HG03565 (cell line): ENCODE data around the gene CPVL.
A peak's percentile ranks its signal among the peaks of the same experiment; 100 is the strongest.
"Not testable (repeated sequence)": the region's sequence is repeated elsewhere in the genome, so short reads cannot be mapped to it uniquely, and the experiment has no call there.

ENCODE experiments used
- ATAC-seq: cut with Tn5 transposase; IDR thresholded peaks from one replicate; pipeline ENCODE4 v1.9.1; 2021; ENCODE audit warnings: mild to moderate bottlenecking, moderate library complexity; ENCODE audit not compliant: unreplicated experiment

The CPVL gene

DNA sequence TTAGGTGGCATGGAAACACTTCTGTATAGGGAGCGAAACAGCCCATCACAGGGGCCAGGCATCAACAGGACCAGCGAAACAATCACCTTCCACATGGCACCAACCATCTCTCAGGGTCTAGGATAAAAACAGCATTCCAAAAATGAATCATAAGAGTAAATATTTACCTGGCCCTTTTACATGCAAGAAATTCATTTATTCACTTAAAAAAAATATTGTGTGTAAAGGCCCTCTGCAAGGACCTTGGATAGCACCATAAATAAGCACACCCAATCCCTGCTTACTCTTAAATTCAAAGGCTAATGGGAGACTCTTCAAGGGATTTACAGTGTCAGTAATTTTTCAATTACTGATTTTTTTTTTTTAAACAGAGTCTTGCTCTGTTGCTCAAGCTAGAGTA is 25.4 kb downstream of the CPVL start:
- no peak for ATAC-seq

DNA sequence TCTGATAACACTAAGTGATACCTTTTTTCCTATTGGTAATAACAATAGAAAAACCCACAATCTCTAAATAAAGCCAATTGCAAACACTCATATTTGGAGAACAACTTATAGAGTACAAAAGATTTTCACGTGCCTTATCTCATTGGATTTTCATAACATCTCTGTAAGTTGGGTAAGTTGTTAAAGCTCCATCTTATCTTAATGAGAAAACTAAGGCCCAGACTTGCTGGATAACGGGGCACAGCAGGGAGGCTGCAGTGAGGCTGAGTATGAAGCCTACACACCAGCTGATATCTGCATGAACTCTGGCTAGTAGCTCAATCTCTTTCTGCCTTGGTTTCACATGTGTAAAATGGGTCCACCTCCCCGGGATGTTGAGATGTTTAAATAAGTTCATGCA is 26.8 kb downstream of the CPVL start:
- ATAC-seq, result no peak

DNA sequence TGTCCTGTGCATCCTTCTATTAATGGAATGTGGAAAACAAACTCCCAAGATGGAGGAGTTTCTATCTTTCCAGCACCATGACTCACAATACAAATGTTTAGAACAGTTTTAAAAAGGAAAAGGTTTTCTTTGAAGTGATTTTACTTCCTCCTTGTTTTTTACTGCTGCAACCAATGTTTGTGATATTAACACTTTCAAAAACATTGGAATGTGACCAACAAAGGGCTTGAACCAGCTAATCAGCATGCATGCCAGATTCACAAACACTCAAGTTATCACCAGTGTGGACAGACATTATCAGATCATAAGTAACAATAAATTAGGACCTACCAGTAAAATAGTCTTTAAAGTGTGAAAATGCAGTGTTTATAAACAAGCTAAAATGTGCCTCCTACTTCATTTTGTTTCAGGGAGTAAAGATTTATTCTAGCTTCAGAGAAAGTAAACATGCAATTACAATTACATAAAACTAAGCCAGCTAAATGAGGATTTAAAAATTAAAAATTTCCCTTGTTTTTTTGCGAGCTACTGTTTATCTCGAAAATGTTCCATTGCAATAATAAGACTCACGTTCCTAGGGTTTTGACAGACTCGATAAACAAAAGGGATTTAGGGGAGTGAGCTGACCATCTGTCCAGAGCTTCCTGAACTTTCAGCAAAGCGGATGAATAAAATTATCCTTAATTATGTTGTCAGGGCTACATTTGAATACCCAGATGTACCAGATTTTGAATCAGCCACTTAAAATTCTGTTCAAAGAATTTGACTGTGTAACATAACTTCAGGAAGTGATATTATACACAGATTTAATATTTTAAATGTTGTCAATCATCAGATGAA is 29.8 kb downstream of the CPVL start:
- ATAC-seq, result no peak

DNA sequence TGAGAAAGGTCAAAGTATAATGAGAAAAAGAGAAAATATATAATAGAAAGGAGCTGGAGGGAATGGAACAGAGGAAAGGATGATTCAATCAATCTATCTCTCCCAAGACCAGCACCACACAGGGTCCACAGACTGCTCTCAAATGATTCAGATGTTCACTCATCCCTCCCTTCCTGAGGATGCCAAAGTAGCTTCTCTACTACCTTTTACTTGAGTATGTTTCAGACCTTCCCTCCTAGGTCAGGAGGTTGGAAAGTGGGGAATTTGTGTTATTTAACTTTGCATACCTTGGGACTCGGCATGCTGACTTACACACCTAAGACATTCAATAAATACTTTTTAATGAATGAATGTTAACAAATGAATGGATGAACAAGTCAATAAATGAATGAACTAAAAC is 30.6 kb downstream of the CPVL start:
- no peak for ATAC-seq

DNA sequence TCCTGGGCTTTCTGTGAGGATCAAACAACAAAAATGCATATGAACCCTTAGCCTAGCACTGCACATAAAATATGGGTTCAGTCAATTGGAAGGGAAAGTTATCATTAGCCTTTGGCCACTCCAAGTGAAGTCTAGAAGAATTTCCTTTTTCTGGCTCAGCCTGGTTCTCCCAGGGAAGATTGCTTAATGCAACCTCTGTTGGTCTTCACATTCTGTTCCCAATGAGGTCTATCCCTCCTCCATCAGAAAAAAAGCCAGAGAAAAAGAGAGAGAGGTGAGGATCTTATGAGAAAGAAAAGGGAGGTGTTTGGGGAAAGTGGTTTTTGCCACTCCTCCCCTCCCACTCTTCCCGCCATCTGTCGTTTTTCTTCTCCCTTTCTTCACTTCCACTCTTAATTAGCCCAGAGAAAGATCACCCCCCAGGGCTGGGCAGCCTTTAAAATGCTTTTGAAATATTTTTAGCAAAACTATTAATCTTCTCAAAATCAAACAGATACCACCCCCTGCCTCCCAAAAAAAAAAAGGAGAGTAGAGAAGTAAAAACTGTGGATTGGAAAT is 31.1 kb downstream of the CPVL start:
- ATAC-seq, result no peak

DNA sequence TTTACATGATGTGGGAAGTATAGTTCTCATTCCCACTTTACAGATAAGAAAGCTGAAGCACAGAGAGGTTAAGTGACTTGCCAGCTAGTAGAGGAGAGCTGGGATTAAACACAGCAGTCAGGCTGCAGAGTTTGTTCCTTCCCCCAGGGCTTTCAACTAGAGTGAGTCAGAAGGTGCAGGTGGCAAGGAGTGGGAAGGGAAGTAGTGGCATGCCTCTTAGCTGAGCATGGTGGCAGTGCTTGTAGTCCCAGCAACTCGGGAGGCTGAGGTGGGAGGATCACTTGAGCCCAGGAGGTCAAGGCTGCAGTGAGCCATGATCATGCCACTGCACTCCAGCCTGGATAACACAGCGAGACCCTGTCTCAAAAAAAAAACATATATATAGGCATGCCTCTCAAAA is 32.1 kb downstream of the CPVL start:
- ATAC-seq, result not testable (repeated sequence)

DNA sequence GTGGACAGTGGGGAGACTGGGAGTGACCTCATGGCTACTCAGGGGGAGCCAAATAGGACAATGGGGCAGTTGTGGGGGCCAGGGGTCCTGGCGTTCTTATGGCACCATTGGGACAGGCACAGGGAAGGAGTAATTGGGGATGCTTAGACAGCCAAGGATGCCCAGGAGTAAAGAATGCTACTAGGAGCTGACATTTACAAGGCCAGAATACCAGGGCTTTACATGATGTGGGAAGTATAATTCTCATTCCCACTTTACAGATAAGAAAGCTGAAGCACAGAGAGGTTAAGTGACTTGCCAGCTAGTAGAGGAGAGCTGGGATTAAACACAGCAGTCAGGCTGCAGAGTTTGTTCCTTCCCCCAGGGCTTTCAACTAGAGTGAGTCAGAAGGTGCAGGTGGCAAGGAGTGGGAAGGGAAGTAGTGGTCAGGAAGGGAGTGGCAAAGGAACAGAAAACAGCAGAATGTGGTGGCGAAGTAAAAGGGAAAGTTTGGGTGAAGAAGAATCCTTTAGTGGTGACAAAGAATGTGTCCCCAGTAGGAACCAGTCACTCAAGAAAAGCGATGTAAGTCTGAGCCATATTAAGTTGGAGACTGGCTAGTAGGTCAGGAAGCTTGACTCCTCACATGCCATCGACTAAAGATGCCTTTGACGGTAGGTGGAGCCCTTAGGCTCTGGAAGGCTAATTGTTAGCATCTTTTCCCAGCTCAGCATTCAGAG is 32.8 kb downstream of the CPVL start:
- ATAC-seq, result no peak

DNA sequence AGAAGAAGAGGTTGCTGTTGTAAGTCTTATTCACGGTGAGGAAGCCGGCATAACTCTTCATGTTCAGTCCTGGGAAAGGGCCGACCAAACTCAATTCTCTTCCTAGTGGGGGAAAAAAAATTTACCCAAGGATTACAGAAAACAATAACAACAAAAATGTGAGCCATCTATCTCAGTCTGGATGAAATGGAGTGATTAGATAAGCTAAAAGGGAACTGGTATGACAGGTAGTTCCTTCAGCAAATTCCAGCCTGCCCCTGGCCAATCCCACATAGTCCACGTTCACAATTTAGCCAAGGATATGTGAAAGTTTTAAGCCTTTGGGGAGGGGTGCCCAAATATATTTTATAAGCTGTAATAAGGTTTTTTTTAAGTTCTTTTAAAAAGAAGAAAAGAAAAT is 33.6 kb downstream of the CPVL start:
- ATAC-seq, result no peak

DNA sequence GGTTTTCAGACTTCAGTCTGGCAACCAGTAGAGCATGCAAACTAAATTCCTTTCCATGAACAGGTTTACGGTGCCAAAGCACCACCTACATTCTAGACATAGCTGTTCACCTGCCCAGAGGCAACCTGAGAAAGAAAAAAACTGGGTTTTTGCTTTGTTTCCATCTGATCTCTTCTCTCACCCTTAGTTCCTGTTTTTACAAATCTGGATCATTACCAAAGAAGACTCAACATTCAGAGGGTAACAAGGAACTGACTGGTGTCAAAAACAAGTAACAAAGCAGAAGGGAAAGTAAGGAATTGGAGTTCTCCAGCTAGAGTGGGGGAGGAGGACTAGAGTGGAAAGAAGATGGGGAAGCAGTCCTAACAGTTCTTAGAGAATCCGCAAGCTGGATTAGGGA is 36.4 kb downstream of the CPVL start:
- no peak for ATAC-seq

DNA sequence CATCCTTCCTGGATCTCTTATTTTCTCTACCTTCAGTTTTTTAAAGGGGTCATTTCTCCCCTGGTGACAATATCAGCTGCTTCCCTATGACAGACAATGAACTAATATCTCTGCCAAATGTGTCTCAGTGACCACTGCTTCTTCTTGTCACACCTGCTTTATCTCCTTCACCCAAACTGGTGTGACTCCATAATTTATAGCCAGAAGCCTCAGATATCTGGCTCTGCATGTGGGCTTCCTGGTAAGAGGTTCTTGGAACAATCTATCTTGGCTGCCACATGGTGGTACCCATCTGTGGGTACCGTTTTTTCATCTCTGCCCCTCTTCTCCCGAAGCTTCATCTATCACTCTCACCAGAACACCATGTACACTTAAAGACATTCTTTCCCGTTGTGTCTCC is 37.0 kb downstream of the CPVL start:
- no peak for ATAC-seq

DNA sequence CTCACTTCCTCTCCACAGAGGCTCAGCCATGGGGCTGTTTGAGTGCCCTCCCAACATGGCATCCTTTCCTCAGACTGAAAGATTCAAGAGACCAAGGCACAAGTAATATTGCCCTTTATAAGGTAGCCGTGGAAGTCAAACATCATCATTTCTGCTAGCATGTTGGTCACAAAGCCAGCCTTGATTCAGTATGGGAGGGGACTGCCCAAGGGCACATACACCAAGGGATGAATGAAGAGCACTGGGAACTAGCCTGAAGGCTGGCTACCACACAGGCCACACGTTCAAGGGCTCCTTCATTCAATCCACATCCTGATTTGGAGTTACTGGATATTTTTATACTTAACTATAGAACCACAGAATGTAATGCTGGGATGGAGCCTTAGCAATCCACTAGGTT is 39.3 kb downstream of the CPVL start:
- no peak for ATAC-seq

DNA sequence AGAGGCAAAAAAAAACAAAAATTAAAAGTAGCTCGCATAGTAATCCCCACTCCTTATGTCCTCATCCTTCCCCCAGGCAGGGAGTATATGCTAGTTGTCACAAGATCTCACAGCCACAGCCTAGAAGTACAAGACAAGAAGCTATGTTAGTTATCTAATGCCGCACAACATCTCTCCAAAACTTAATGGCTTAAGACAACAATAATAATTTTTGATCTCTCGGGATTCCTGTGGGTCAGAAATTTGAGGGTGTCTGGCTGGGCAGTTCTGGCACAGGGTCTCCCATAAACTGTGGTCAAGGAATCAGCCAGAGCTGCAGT is 39.7 kb downstream of the CPVL start:
- no peak for ATAC-seq

DNA sequence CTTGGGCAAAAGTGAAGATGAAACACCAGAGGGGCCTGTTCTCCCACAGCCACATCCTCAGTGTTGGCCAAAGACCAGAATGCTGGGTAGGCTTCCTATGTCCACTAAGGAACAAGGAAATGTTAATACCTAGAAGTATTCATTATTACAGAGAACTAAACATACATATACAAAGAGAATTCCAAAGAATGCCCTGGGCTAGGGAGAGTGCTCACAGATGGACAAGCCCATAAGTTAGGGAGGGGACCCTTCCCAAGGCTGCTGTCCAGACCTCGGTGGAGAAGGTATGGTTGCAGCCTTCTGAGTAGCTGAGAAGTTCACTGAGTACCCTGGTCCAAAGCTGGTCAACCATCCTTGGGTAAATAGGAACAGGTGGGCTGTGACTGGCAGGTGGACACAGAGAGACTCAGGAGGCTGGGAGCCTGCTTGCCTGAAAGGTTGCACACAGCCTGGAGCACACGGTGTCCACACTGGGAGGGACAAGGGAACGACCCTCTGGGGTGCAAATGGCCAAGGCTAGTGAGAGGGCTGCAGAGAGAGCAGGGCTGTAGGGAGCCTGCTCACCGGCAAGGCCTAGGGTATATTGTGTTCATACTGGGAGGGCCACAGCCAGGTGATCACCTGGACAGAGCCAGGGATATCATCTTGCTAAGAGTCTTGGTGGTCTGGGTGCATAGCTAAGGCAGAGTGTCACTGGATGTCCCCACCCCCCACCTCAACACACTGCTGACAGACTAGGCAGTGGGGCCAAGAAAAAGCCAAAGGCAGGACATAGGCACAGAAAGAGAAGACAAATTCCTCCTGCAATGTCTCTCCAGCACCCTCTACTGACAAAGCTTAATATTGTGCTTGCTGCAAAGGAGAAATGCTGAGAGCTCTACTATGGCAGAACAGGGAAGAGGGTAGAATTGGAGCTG is 40.3 kb downstream of the CPVL start:
- peak; percentile 45 for ATAC-seq

DNA sequence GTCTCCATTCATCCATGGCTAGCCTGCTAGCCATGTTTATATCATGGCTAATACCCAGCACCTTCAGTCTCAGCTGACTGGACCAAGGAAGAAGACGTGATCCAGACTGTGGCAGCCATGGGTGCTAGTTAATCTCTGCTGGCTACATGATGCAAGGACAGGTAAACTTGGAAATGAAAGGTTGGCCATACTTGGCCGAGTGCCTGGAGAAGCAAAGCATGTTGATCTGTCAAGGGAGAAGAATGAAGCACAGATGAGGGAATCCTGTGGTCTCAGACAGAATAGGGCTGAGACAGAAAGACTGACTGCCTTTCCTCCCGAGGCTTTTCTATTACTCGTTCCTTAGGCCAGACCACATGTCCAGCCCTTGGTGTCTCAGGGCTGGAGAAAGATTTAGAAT is 41.1 kb downstream of the CPVL start:
- ATAC-seq, result no peak

DNA sequence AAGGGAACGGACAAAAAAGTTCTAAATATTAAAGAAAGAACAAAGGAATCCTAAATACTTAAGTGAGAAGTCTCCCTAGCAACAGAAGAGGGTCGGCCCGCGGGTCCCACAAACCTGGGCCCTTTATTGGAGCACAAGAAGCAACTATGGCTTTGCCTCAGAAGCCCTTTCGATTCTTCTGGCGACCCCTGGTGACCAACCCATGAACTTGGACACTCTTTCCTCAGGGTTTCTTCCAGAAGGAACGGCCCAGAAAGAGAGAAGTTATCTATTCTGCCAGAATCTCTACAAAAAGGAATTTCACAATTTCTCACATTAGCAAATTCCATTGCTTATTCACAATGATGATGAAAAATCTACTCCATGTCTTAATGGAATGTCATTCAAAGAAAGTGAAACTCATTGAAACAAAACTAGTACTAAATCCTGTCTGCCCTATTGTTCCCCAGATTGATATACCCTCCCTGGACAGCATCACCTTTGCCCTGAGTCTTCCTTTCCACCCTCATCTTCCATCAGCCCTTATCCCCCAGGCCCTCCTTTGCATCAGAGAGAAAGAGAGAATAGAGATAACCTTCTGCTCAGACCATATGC is 43.7 kb downstream of the CPVL start:
- no peak for ATAC-seq

DNA sequence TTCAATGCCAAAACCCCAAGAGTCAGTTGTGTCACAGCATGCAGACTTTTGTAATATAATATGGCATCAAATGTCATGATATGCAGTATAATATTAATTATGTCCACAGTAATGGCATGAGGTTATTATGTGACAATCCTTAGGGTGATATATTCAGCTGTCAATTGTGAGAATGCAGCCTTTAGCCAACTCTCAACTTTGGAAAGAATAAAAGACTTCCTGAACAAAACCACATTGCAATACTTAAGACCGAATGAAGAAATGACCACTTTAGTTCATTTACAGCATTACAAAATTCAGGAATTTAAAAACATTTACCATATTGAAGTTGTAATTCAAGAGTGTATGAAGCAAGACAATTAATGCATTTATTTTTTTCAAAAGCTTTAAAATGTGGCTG is 45.4 kb downstream of the CPVL start:
- no peak for ATAC-seq

DNA sequence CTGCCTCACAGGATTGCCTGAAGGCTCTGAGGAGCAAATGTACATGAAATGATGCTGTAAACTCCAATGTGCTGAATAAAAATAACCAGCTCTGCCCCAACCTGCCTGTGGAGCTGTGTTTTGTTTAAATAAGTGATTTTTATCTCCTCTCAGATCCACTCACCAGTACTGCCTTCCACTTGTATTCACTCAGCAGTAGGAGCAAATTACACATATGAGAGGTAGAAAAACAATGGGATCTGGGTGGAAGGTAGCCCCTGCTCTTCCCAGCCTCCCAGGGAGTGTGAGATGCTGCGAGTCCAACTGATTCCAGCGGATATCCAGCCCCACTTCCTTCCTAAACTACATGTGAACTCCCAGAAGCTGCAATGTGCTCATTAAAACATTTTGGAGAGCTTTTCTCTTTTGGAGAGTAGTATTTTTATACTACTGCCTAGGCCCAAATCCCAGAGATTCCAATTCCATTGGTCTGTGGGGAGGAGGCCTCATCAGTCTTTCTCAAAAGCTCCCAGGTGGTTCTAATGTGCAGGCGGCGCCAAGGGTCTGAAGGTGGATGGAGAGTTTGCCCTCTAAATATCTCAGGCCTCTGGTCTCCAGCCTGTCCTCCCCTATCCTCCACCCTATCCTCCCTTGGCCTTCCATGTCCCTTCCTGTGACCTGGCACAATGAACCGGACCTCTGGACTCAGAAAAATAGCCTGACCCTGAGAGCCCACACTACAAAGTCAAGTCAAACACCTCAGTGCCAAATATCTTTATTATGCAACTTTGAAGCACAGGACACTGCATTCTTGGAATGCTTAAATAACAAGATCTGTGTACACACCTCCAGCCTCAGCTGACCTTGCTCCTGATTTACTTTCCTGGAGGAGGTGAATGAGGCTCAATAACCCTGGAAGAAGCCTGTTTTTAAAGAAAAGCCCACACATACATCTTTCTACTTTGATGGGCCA is 46.2 kb downstream of the CPVL start:
- no peak for ATAC-seq

DNA sequence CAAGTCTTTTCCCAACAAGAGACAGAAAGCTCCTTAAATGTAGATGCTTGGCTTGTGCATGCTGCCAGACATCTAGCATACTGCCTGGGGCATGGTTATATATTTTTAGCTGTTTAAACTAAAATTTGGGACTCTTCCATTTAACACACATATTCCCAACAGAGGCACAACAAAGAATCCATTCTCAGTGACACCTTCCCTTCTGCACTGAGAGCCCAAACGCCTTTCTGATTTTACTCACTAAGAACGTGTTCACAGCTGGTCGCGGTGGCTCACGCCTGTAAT is 49.9 kb downstream of the CPVL start:
- ATAC-seq, result no peak

DNA sequence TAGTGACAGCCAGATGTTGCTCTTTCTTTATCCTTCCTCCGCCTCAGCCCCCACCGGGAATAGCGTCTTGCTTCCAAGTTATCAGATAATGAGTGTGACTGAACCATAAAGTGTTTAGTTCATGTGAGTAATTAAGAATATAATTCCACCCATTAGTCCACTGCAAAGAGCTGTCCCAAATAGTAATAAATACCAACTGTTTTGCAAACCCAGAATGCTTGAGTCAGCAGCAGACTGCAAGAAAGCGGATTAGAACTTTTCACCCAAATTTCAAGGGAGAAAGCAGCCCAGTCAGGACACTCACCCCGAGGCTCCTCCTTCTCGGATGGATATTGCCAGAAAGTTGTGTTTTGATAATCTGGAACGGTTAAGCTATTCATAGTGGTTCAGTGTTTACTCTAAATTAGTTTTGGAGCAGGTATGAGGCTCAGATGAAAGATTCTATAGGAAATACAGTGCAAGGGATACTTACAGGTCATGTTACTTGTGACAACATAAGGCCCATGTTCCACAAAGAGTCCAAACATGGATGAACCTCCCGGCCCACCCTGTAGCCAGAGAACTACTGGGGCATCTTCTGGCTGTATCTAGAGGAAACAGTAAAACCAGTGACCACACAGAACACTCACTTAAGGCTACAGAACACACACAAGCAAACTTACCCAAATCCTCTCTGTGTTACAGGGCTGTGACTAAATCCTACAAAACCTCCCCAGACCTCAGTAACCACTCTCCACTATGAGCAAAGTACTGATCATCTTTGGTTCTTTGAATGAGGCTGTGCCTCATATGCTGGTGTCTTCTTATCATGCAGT is 50.5 kb downstream of the CPVL start:
- no peak for ATAC-seq
